H9 (cell line): ENCODE measurements around the gene MAPKAP1. TPM values are rescaled to one million over a fixed set of nuclear protein-coding genes. Genes with fewer than 3 reads are reported as not detected.

Experiments used
- DNase-seq: peaks from one replicate; pipeline ENCODE4 v3.0.0-alpha.2; 2017
- H2AFZ ChIP-seq: one replicate; pipeline ENCODE4 v1.6.1; 2013; ENCODE audit warnings: mild to moderate bottlenecking, low read length, control low read depth, moderate library complexity
- H2AK5ac ChIP-seq: 2 replicates; pipeline ENCODE4 v1.6.1; 2013; ENCODE audit warnings: low read length, control low read depth, mixed read lengths; ENCODE audit not compliant: insufficient read length
- H2BK120ac ChIP-seq: one replicate; pipeline ENCODE4 v1.6.1; 2013; ENCODE audit warnings: low read depth, mild to moderate bottlenecking, low read length, control low read depth, inconsistent platforms; ENCODE audit not compliant: poor library complexity, severe bottlenecking
- H2BK12ac ChIP-seq: 2 replicates; pipeline ENCODE4 v1.6.1; 2013; ENCODE audit warnings: low read length, control low read depth, mixed read lengths, low read depth; ENCODE audit not compliant: insufficient read length
- H2BK15ac ChIP-seq: 2 replicates; pipeline ENCODE4 v1.6.1; 2013; ENCODE audit warnings: low read depth, low read length, control low read depth
- H2BK20ac ChIP-seq: one replicate; pipeline ENCODE4 v1.6.1; 2013; ENCODE audit warnings: low read depth, mild to moderate bottlenecking, low read length, control low read depth, inconsistent platforms; ENCODE audit not compliant: poor library complexity, severe bottlenecking
- H2BK5ac ChIP-seq: 2 replicates; pipeline ENCODE4 v1.6.1; 2013; ENCODE audit warnings: low read length, control low read depth, mixed read lengths; ENCODE audit not compliant: insufficient read length
- H3K14ac ChIP-seq: 2 replicates; pipeline ENCODE4 v1.6.1; 2013; ENCODE audit warnings: low read length, control low read depth; ENCODE audit not compliant: insufficient read depth
- H3K18ac ChIP-seq: 2 replicates; pipeline ENCODE4 v1.6.1; 2013; ENCODE audit warnings: low read depth, mild to moderate bottlenecking, mixed read lengths, low read length, control low read depth; ENCODE audit not compliant: insufficient read length
- H3K23ac ChIP-seq: 2 replicates; pipeline ENCODE4 v1.6.1; 2013; ENCODE audit warnings: low read length, control low read depth, mixed read lengths, low read depth; ENCODE audit not compliant: insufficient read length
- H3K23me2 ChIP-seq: 2 replicates; pipeline ENCODE4 v1.6.1; 2013; ENCODE audit warnings: low read depth, mild to moderate bottlenecking, mixed read lengths, low read length, control low read depth; ENCODE audit not compliant: insufficient read length, poor library complexity, severe bottlenecking
- H3K27ac ChIP-seq: 2 replicates; pipeline ENCODE4 v1.5.1; 2013; ENCODE audit warnings: low read length, control low read depth, mixed read lengths, low read depth; ENCODE audit not compliant: insufficient read length
- H3K27me3 ChIP-seq: 2 replicates; pipeline ENCODE4 v1.6.1; 2013; ENCODE audit warnings: low read length, control low read depth, inconsistent platforms; ENCODE audit not compliant: insufficient read depth
- H3K4ac ChIP-seq: 2 replicates; pipeline ENCODE4 v1.6.1; 2013; ENCODE audit warnings: low read depth, mild to moderate bottlenecking, control low read depth, inconsistent platforms, low read length, moderate library complexity
- H3K4me1 ChIP-seq: 2 replicates; pipeline ENCODE4 v1.6.1; 2013; ENCODE audit warnings: low read length, control low read depth, inconsistent platforms; ENCODE audit not compliant: insufficient read depth
- H3K4me2 ChIP-seq: 2 replicates; pipeline ENCODE4 v1.6.1; 2013; ENCODE audit warnings: low read length, control low read depth, mixed read lengths; ENCODE audit not compliant: insufficient read length, insufficient read depth
- H3K56ac ChIP-seq: 2 replicates; pipeline ENCODE4 v1.6.1; 2013; ENCODE audit warnings: low read depth, mild to moderate bottlenecking, mixed read lengths, low read length, control low read depth; ENCODE audit not compliant: insufficient read length
- H3K79me1 ChIP-seq: 2 replicates; pipeline ENCODE4 v1.6.1; 2013; ENCODE audit warnings: low read depth, mild to moderate bottlenecking, moderate library complexity, low read length, control low read depth, inconsistent platforms; ENCODE audit not compliant: insufficient read depth, poor library complexity, severe bottlenecking
- H3K79me2 ChIP-seq: 2 replicates; pipeline ENCODE4 v1.6.1; 2013; ENCODE audit warnings: low read length, control low read depth, inconsistent platforms; ENCODE audit not compliant: insufficient read depth
- H3K9ac ChIP-seq: 2 replicates; pipeline ENCODE4 v1.6.1; 2013; ENCODE audit warnings: low read length, control low read depth, mixed read lengths; ENCODE audit not compliant: insufficient read length; ENCODE audit errors: extremely low read depth
- H3K9me3 ChIP-seq: one replicate; pipeline ENCODE4 v1.6.1; 2013; ENCODE audit warnings: low read depth, low read length, inconsistent platforms; ENCODE audit not compliant: control insufficient read depth
- H3T11ph ChIP-seq: one replicate; pipeline ENCODE4 v1.6.1; 2013; ENCODE audit warnings: mild to moderate bottlenecking, low read length, control low read depth, inconsistent platforms
- H4K20me1 ChIP-seq: one replicate; pipeline ENCODE4 v1.6.1; 2013; ENCODE audit not compliant: control insufficient read depth, insufficient read length, insufficient read depth
- H4K5ac ChIP-seq: 2 replicates; pipeline ENCODE4 v1.6.1; 2013; ENCODE audit warnings: low read depth, mild to moderate bottlenecking, mixed read lengths, low read length, control low read depth; ENCODE audit not compliant: insufficient read length
- H4K8ac ChIP-seq: replicated peaks from 2 replicates; pipeline ENCODE4 v1.6.1; 2013; ENCODE audit warnings: low read length, control low read depth, mixed read lengths, low read depth; ENCODE audit not compliant: insufficient read length
- H4K91ac ChIP-seq: 2 replicates; pipeline ENCODE4 v1.6.1; 2013; ENCODE audit warnings: low read depth, mild to moderate bottlenecking, moderate library complexity, mixed read lengths, low read length, control low read depth; ENCODE audit not compliant: insufficient read length
- H3K27ac Mint-ChIP-seq, 3 experiments: 2 replicates in 2 of 3; 3 replicates in 1 of 3; pipeline ENCODE4 v1.8.0; 2020 to 2021; ENCODE audit warnings: mixed read lengths in 3 of 3, mild to moderate bottlenecking in 1 of 3, moderate library complexity in 1 of 3
- H3K27me3 Mint-ChIP-seq: 2 replicates; pipeline ENCODE4 v1.8.0; 2021; ENCODE audit warnings: low read depth, mild to moderate bottlenecking, moderate library complexity, mixed read lengths
- H3K36me3 Mint-ChIP-seq, 3 experiments: 2 replicates in 2 of 3; 3 replicates in 1 of 3; pipeline ENCODE4 v1.8.0; 2020 to 2021; ENCODE audit warnings: low read depth in 3 of 3, mixed read lengths in 3 of 3; ENCODE audit not compliant: insufficient read depth in 1 of 3
- H3K4me1 Mint-ChIP-seq, 2 experiments: 2 replicates each; pipeline ENCODE4 v1.8.0; 2020; ENCODE audit warnings: mixed read lengths in 2 of 2
- H3K4me3 Mint-ChIP-seq, 2 experiments: 2 replicates in 1 of 2; 3 replicates in 1 of 2; pipeline ENCODE4 v1.8.0; 2020 to 2021; ENCODE audit warnings: mild to moderate bottlenecking in 2 of 2, mixed read lengths in 2 of 2, moderate library complexity in 1 of 2
- H3K9me3 Mint-ChIP-seq, 2 experiments: 2 replicates in 1 of 2; 3 replicates in 1 of 2; pipeline ENCODE4 v1.8.0; 2020; ENCODE audit warnings: mild to moderate bottlenecking in 2 of 2, mixed read lengths in 2 of 2, moderate library complexity in 1 of 2
- WGBS: extraction: QIAGEN DNeasy Blood & Tissue Kit; methylation state at CpG from one replicate; pipeline ENCODE4 v1.1.7; 2013; ENCODE audit warnings: missing lambda C conversion rate, low lambda C conversion rate, mixed read lengths; ENCODE audit not compliant: insufficient read length; ENCODE audit errors: extremely low coverage; 5-methylcytosine and 5-hydroxymethylcytosine counted together
- total RNA-seq: library from RNA; stranded (reverse); gene quantifications from 2 replicates; pipeline ENCODE4 v1.2.1, GENCODE V29; 2021
- TF ChIP-seq, protein P1 (sequence below): fragments of 200-600 bp; sonication (generic); conservative IDR thresholded peaks from 3 replicates; pipeline ENCODE4 v1.8.0; 2021; ENCODE audit warnings: antibody characterized with exemption, mild to moderate bottlenecking

MAPKAP1 gene
- total RNA-seq, 1 experiment from 2014 or later = 97.0 TPM

DNA sequence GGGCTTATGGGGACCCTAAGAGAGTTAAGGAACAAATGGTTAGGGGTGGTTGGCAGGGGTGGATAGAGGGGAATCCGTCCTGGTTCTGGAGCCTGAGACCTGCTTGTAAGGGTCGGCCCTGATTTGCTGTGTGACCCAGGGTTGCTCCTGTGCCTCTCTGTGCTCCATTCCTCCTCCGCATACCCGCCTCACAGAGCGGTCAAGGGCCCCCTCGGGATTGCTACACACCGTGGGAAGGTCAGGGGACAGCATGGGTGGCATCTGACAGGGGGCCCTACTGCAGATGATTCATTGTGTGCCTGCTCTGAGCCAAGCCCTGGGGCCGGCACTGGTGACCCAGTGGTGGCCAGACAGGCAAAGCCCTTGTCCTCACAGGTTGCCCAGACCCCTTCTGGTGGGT is 283.0 kb downstream of the MAPKAP1 start:
- no peak overlapping the region for H2AFZ ChIP-seq
- H2BK15ac ChIP-seq = no peak overlapping the region
- Mint-ChIP-seq H3K9me3 (no peaks in the 10 kb centered on the region), H3K4me1 (peaks cover 2 to 8% of the 10 kb centered on the region in 2 experiments; a peak in 3 of 4 replicates), H3K27me3 (no peaks in the 10 kb centered on the region; the same call in 1 of the 2 replicates), H3K27ac (peak overlapping the region in 1 of 3 experiments; percentile 59; a peak in 1 of 7 replicates), H3K4me3 (no peak overlapping the region), H3K36me3 (no peaks in the 10 kb centered on the region)
- H2BK20ac ChIP-seq = no peak overlapping the region
- DNase-seq = no peak
- H4K20me1 ChIP-seq = no peaks in the 10 kb centered on the region
- no peak overlapping the region for H4K5ac ChIP-seq
- H3K56ac ChIP-seq = no peak overlapping the region
- WGBS = no CpG with 5 or more reads among the region's 8 CpGs
- no peak overlapping the region for H4K8ac ChIP-seq
- no peak overlapping the region for H2BK5ac ChIP-seq
- H3T11ph ChIP-seq = no peak overlapping the region
- H3K9me3 ChIP-seq = no peaks in the 10 kb centered on the region
- H3K79me2 ChIP-seq = no peaks in the 10 kb centered on the region
- no peaks in the 10 kb centered on the region for H3K79me1 ChIP-seq
- H2AK5ac ChIP-seq = no peak overlapping the region
- TF ChIP-seq, protein P1, sequence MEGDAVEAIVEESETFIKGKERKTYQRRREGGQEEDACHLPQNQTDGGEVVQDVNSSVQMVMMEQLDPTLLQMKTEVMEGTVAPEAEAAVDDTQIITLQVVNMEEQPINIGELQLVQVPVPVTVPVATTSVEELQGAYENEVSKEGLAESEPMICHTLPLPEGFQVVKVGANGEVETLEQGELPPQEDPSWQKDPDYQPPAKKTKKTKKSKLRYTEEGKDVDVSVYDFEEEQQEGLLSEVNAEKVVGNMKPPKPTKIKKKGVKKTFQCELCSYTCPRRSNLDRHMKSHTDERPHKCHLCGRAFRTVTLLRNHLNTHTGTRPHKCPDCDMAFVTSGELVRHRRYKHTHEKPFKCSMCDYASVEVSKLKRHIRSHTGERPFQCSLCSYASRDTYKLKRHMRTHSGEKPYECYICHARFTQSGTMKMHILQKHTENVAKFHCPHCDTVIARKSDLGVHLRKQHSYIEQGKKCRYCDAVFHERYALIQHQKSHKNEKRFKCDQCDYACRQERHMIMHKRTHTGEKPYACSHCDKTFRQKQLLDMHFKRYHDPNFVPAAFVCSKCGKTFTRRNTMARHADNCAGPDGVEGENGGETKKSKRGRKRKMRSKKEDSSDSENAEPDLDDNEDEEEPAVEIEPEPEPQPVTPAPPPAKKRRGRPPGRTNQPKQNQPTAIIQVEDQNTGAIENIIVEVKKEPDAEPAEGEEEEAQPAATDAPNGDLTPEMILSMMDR = no peak
- no peak overlapping the region for H3K9ac ChIP-seq
- no peak overlapping the region for H3K27ac ChIP-seq
- H3K4ac ChIP-seq = no peak overlapping the region
- H3K4me1 ChIP-seq = no peaks in the 10 kb centered on the region
- no peak overlapping the region for H3K23ac ChIP-seq
- no peak overlapping the region for H2BK12ac ChIP-seq
- no peak overlapping the region for H3K4me2 ChIP-seq
- H3K14ac ChIP-seq = no peak overlapping the region
- H3K18ac ChIP-seq = no peak overlapping the region
- H4K91ac ChIP-seq = no peak overlapping the region
- H3K23me2 ChIP-seq = peaks cover 2% of the 10 kb centered on the region
- H2BK120ac ChIP-seq = no peak overlapping the region
- H3K27me3 ChIP-seq = no peaks in the 10 kb centered on the region
